CD4-positive, alpha-beta T cell treated with Interleukin-4 for 1 hour (primary cell): ENCODE data around the gene AUTS2.

ENCODE experiments used
- DNase-seq, 2 donors: peaks; one replicate each; pipeline ENCODE4 v3.0.0-alpha.2; 2020 to 2022

AUTS2 gene

GRCh38 chr7:69868921-69869320 is 270.6 kb downstream of the AUTS2 start:
- no peak for DNase-seq

GRCh38 chr7:69871213-69871885 is 273.1 kb downstream of the AUTS2 start:
- DNase-seq, result no peak

- DNase-seq, result no peak
These were observed 273.8 kb downstream of the AUTS2 start for GRCh38 chr7:69871886-69872569.

- DNase-seq, result no peak
These were observed 275.2 kb downstream of the AUTS2 start for GRCh38 chr7:69873512-69873911.

- no peak for DNase-seq
These were observed 279.7 kb downstream of the AUTS2 start for GRCh38 chr7:69878015-69878414.

- no peak for DNase-seq
These were observed 280.3 kb downstream of the AUTS2 start for GRCh38 chr7:69878591-69878990.

- DNase-seq, result no peak
These were observed 281.7 kb downstream of the AUTS2 start for GRCh38 chr7:69879989-69880388.

- no peak for DNase-seq
These were observed 282.6 kb downstream of the AUTS2 start for GRCh38 chr7:69880840-69881239.

- no peak for DNase-seq
These were observed 284.0 kb downstream of the AUTS2 start for GRCh38 chr7:69882269-69882668.

- DNase-seq, result no peak
These were observed 285.2 kb downstream of the AUTS2 start for GRCh38 chr7:69883399-69883891.

GRCh38 chr7:69885431-69885830 is 287.2 kb downstream of the AUTS2 start:
- DNase-seq, result no peak

GRCh38 chr7:69889338-69889975 is 291.2 kb downstream of the AUTS2 start:
- DNase-seq, result no peak

GRCh38 chr7:69889976-69890351 is 291.7 kb downstream of the AUTS2 start:
- DNase-seq, result no peak

GRCh38 chr7:69892790-69893189 is 294.5 kb downstream of the AUTS2 start:
- DNase-seq, result no peak

GRCh38 chr7:69893906-69894305 is 295.6 kb downstream of the AUTS2 start:
- DNase-seq, result no peak

- no peak for DNase-seq
These were observed 297.2 kb downstream of the AUTS2 start for GRCh38 chr7:69895446-69895845.

- no peak for DNase-seq
These were observed 297.8 kb downstream of the AUTS2 start for GRCh38 chr7:69896121-69896520.

- no peak for DNase-seq
These were observed 299.9 kb downstream of the AUTS2 start for GRCh38 chr7:69898189-69898588.

GRCh38 chr7:69903410-69903809 is 305.1 kb downstream of the AUTS2 start:
- DNase-seq, result no peak

GRCh38 chr7:69906283-69906995 is 308.2 kb downstream of the AUTS2 start:
- peak in 1 of 2 donors; percentile 26 for DNase-seq

- no peak for DNase-seq
These were observed 309.4 kb downstream of the AUTS2 start for GRCh38 chr7:69907720-69908119.

- no peak for DNase-seq
These were observed 310.2 kb downstream of the AUTS2 start for GRCh38 chr7:69908454-69908853.

GRCh38 chr7:69910150-69910549 is 311.9 kb downstream of the AUTS2 start:
- DNase-seq, result no peak
